Activated T-cell treated with anti-CD3 and anti-CD28 coated beads, Interleukin-2, amount 50 U/mL, for 1 hour (primary cell): ENCODE data around the gene CCDC134.

Experiments
- DNase-seq: peaks from one replicate; pipeline ENCODE4 v3.0.0-alpha.2; 2020

Gene CCDC134

GRCh38 chr22:41800348-41801146 lies at the start of gene CCDC134:
Gene CCDC134 (plus strand): TSS chr22:41800679. CDS start chr22:41808891, 8,212 bp downstream.
- DNase-seq: peak; percentile 90

GRCh38 chr22:41752011-41752970 lies 48.2 kb upstream of the CCDC134 start:
- no peak for DNase-seq

GRCh38 chr22:41753984-41754383 lies 46.5 kb upstream of the CCDC134 start:
- DNase-seq: no peak

- DNase-seq: no peak
Observed at GRCh38 chr22:41757502-41757901, 43.0 kb upstream of the CCDC134 start.

- no peak for DNase-seq
Observed at GRCh38 chr22:41758231-41758630, 42.2 kb upstream of the CCDC134 start.

- DNase-seq: peak; percentile 40
Observed at GRCh38 chr22:41762980-41763779, 37.3 kb upstream of the CCDC134 start.

GRCh38 chr22:41766476-41766875 lies 34.0 kb upstream of the CCDC134 start:
- DNase-seq: no peak

- DNase-seq: no peak
Observed at GRCh38 chr22:41768430-41768829, 32.0 kb upstream of the CCDC134 start.

GRCh38 chr22:41770715-41771468 lies 29.6 kb upstream of the CCDC134 start:
- DNase-seq: no peak

GRCh38 chr22:41772198-41772597 lies 28.3 kb upstream of the CCDC134 start:
- no peak for DNase-seq

- no peak for DNase-seq
Observed at GRCh38 chr22:41772645-41773044, 27.8 kb upstream of the CCDC134 start.

GRCh38 chr22:41775338-41775737 lies 25.1 kb upstream of the CCDC134 start:
- DNase-seq: no peak

GRCh38 chr22:41775976-41776375 lies 24.5 kb upstream of the CCDC134 start:
- no peak for DNase-seq

- no peak for DNase-seq
Observed at GRCh38 chr22:41776381-41776780, 24.1 kb upstream of the CCDC134 start.

GRCh38 chr22:41777749-41778425 lies 22.6 kb upstream of the CCDC134 start:
- DNase-seq: no peak

GRCh38 chr22:41779929-41780505 lies 20.5 kb upstream of the CCDC134 start:
- no peak for DNase-seq

- DNase-seq: peak; percentile 82
Observed at GRCh38 chr22:41780746-41781505, 19.6 kb upstream of the CCDC134 start.

- peak; percentile 45 for DNase-seq
Observed at GRCh38 chr22:41781507-41781906, 19.0 kb upstream of the CCDC134 start.

- peak; percentile 30 for DNase-seq
Observed at GRCh38 chr22:41782316-41782715, 18.2 kb upstream of the CCDC134 start.

GRCh38 chr22:41782751-41783150 lies 17.7 kb upstream of the CCDC134 start:
- DNase-seq: no peak
